Endothelial cell of hepatic sinusoid (primary cell): ENCODE results near the gene ACAD10.
"Not testable (repeated sequence)": the region's sequence is repeated elsewhere in the genome, so short reads cannot be mapped to it uniquely, and the experiment has no call there.

ENCODE experiments used
- in situ Hi-C: cut with HindIII; loops from 2 replicates; pipeline ENCODE4 v1.10.0; 2017; ENCODE audit warnings: low sequenced_read_pairs

ACAD10 gene

DNA sequence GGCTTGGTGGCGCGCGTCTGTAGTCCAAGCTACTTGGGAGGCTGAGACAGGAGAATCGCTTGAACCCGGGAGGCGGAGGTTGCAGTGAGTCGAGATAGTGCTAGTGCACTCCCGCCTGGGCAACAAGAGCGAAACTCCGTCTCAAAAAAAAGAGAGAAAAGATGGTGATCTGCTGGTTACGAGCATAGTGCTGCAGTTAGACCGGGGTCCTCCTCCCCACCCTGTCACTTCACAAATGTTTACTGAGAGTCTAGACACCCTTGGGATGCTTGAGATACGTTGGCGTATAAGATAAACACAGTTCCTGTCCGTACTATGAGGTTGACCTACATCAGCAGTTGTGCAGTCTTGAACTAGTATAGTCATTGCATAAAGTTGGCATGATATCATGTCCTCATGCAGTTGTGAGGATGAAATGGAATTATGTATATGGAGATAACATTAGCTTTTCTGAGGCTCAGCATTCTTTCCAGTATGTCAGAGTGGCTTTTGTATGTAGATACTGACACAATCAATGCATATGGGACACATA is 787 bp downstream of the ACAD10 start:
- in situ Hi-C loops = no loop called here

DNA sequence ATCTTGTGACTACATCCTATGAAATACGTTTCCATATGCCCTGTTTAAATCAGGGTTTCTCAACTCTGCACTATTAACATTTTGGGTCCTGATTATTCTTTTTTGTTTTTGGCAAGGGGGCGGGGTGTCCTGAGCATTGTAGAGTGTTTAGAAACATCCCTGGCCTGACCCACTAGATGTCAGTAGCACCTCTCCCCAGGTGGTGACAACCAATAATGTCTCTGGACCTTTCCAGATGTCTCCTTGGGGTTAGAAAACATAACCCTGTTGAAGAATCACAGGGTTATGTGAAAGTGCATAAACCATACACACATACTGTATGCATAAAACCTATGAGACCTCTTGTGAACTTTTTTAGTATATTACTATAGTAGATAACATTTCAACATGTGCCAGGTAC is 1.4 kb downstream of the ACAD10 start:
- in situ Hi-C loops = no loop called here

DNA sequence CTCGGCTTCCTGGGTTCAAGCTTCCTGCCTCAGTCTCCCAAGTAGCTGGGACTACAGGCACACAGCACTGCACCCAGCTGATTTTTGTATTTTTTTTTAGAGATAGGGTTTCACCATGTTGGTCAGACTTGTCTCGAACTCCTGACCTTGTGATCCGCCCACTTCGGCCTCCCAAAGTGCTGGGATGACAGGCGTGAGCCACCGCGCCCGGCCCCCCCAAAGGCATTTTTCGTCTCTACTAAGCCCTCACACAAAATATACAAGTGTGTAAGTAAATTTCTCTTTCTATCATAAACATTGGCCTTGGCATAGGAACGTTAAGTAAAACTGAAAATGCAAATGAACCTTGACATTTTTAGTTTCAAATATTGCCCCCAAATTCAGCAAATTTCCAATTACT is 2.1 kb downstream of the ACAD10 start:
- in situ Hi-C loops = no loop called here

DNA sequence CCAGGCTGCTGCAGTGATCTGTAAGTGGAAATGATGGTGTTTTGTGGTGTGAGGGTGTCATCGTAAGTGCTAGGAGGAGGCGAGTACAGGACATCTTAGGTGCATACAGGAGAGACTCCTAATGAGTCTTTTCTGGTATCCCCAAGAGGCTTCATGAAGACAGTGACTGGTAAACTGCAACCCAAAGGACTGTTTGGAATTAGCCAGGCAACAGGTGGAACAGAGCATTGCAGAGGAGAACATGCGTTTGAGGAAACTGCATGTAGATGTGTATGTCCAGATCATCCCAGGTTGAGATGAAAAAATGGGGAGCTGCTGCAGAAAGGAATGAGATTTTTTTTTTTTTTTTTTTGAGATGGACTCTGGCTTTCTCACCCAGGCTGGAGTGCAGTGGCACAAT is 5.4 kb downstream of the ACAD10 start:
- in situ Hi-C loops = no loop called here

DNA sequence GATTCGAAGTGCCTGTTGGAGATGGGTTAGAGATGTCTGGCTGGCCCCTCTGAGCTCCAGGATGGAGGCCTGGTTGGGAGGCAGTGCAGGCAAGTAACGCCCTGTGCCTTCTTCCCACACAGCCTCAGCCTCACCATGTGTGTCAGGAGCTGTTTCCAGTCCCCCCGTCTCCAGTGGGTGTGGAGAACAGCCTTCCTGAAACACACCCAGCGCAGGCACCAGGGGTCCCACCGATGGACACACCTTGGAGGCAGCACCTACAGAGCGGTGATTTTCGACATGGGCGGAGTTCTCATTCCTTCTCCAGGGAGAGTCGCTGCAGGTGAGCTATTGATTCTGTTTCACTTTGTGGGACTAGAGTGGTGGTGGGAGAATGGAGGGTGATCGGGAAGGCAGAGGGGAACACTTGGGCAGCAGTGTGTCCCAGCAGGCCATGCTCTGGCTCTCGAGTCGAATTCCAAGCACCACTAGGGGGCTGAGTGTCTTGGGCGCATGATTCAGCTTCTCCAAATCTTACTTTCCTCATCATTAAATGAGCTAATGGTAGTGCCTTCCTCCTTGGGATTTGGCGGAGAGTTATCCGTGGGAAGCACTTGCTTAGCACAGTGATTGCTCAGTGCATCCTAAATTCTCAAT is 6.8 kb downstream of the ACAD10 start:
- in situ Hi-C loops = no loop called here

DNA sequence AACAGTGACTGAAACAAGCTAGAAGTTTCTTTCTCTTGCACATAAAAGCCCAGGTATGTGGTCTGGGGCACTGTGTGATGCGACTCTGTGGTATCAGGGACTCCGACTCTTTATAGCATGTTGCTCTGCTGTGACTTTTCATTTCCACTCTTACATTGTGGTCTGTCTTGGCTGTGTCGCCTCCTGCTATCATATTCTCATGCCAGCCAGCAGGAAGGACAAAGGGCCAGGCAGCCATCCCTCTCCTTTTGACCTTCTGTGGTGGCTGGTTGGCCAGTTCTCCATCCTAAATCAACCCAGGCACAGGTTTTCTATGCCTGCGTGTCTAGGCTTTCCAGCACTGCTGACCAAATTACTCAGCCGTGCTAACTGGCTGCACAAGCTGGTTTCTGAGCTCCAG is 8.0 kb downstream of the ACAD10 start:
- in situ Hi-C loops = no loop called here

DNA sequence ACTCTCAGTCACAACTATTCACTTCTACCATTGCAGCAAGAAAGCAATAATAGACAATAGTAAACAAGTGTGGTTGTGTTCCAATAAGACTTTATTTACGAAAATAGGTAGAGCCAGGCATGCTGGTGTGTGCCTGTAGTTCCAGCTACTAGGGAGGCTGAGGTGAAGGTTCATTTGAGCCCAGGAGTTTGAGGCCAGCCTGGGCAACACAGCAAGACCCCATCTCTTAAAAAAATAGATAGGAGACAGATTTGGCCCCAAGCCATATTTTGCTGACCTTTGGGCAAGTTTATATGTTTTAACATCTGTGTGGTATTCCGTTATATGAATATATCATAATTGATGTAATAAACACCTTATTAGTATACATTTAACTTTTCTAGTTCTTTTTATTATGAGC is 14.1 kb downstream of the ACAD10 start:
- in situ Hi-C loops = loop anchor here (5.0 kb wide), 1 partner anchor 102 kb away; no protein-coding TSS in a partner anchor

DNA sequence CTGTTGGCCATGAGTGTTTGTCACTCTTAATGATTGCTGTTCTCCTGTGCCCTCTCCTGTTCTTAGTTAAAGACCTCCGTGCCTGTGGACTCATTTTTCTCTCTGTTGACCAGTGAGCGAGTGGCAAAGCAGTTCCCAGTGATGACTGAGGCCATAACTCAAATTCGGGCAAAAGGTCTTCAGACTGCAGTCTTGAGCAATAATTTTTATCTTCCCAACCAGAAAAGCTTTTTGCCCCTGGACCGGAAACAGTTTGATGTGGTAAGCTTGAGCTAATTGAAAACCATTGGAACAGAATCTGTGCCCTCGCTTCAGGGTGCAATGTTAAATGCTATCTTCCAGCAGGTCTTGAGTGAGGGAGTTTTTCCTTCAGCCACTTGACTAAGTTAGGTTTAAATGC is 19.8 kb downstream of the ACAD10 start:
- in situ Hi-C loops = no loop called here

DNA sequence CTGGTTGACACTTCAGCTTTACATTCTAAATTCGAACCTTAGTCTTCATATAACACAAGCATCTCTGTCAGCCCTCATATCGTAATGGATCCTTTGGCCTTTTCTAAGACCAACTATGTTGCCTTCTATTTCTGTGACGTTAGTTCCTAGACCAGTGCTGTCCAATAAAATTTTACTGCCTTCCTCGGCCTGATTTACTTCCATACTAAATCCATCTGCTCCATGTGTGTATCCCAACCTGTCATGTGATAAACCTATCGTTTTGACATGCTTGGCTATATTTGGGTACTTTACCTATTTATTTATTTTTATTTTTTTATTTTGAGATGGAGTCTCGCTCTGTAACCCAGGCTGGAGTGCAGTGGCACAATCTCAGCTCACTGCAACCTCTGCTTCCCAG is 20.3 kb downstream of the ACAD10 start:
- in situ Hi-C loops = no loop called here

DNA sequence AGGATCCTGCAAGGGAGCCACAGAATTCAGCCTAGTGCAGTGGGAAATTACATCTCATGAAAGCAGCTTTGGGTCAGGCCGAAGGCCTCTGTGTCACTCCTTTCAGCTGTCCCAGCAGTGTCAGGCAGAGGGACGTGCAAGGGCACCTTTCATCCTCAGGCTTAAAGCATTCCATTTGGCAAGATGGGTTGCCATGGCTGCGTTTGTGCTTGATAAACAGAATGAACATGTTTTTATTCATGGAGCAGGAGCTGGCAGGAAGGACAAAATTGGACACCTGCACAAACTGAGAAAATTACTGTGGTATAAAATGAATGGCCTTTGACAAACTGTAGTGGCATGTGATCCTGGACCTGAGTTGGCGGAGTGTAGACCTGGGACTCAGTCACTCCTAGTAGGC is 29.4 kb downstream of the ACAD10 start:
- in situ Hi-C loops = no loop called here

DNA sequence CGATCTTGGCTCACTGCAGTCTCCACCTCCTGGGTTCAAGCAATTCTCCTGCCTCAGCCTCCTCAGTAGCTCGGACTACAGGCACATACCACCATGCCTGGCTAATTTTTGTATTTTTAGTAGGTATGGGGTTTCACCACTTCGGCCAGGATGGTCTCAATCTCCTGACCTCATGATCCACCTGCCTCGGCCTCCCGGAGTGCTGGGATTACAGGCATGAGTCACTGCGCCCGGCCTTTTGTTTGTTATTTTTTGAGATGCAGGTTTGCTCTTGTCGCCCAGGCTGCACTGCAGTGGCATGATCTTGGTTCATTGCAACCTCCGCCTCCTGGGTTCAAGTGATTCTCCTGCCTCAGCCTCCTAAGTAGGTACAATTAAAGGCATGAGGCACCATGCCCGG is 33.5 kb downstream of the ACAD10 start:
- in situ Hi-C loops = not testable (repeated sequence)

DNA sequence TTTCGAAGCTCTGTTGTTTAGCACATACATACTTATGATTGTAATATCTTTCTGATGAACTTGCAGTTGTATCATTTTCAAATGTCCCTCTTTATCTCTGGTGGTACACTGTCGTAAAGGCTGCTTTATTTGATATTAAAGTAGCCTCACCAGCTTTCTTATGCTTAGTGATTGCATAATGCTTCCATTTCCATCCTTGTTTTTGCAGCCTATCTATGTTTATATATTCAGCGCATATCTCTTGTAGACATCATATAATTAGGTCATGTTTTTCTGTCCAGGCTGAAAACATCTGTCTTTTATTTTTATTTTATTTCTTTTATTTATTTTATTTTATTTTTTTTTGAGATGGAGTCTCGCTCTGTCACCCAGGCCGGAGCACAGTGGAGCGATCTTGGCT is 34.6 kb downstream of the ACAD10 start:
- in situ Hi-C loops = no loop called here

DNA sequence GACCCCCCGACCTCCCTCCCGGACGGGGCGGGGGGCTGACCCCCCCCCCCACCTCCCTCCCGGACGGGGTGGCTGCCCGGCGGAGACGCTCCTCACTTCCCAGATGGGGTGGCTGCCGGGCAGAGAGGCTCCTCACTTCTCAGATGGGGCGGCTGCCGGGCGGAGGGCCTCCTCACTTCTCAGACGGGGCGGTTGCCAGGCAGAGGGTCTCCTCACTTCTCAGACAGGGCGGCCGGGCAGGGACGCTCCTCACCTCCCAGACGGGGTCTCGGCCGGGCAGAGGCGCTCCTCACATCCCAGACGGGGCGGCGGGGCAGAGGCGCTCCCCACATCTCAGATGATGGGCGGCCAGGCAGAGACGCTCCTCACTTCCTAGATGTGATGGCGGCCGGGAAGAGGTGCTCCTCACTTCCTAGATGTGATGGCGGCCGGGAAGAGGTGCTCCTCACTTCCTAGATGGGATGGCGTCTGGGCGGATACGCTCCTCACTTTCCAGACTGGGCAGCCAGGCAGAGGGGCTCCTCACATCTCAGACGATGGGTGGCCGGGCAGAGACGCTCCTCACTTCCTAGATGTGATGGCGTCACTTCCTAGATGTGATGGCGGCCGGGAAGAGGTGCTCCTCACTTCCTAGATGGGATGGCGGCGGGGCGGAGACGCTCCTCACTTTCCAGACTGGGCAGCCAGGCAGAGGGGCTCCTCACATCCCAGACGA is 38.0 kb downstream of the ACAD10 start:
- in situ Hi-C loops = not testable (repeated sequence)

DNA sequence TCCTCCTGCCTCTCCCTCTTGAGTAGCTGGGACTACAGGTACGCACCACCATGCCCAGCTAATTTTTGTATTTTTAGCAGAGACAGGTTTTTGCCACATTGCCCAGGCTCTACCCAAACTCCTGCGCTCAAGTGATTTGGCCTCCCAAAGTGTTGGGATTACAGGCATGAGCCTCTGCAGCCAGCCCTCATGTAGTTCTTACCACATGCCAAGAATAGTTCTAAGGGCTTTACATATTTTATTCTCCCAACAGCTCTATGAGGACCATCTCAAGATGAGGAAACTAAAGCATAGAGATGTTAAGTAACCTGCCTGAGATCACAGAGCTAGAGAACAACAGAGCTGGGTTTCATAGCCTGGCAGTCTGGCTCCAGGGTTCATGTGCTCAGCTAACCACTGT is 42.9 kb downstream of the ACAD10 start:
- in situ Hi-C loops = no loop called here

DNA sequence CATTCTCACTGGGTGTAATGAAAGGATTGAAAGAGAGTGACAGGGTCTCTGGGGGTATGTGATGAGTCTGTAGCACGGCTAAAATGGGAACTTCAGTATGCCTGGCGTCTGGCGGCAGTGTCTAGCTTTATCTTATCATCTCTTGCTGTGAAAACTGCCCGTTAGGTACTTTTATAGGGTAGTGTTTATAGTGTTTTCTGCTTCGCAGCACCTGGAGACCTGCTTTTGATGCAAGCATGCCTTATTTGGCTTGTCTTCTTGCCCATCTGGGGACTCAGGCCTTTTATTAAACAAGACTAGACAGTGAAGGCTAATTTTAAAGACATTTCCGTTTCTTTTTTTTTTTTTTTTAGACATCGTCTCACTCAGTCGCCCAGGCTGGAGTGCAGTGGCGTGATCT is 44.6 kb downstream of the ACAD10 start:
- in situ Hi-C loops = no loop called here

DNA sequence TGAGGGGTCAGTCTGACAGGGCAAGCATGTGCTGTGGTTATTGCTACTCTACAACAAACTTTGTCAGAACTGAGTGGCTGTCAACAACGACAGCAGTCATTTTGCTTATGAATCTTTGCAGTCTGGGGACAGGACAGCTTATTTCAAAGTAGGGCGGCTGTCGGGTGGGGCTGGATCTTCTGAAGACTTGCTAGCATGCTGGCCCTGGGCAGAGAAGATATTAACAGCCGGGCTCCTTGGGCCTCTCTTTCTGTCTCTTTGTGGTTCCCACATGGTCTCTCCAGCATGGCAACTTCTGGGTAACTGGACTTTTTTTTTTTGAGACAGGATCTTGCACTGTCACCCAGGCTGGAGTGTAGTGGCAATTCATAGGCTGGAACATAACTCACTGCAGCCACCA is 46.9 kb downstream of the ACAD10 start:
- in situ Hi-C loops = no loop called here

DNA sequence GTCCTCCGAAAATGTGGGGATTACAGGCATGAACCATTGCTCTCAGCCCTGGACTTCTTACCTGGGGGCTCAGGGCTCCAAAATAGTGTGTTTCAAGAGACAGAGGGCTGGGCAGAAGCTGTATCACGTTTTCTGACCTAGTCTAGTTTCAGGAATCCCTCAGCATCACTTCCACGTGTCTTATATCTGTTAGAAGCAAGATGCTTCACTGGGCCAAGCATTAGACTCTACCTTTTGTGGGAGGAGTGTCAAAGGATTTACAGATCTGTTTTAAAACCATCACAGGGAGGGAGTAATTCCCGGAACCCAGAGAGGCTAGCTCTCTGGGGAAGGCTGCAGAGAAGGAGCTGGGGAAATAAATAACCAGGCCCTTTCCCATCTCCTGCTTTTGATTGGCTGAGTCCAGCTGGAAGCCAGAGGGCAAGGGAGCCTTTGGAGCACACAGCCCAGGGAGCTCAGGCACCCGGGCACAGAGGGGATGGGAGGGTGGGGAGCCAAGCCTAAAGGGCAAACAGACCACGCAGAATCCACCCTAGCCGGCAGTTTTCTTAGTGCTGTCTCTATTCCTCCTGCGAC is 47.6 kb downstream of the ACAD10 start:
- in situ Hi-C loops = no loop called here

DNA sequence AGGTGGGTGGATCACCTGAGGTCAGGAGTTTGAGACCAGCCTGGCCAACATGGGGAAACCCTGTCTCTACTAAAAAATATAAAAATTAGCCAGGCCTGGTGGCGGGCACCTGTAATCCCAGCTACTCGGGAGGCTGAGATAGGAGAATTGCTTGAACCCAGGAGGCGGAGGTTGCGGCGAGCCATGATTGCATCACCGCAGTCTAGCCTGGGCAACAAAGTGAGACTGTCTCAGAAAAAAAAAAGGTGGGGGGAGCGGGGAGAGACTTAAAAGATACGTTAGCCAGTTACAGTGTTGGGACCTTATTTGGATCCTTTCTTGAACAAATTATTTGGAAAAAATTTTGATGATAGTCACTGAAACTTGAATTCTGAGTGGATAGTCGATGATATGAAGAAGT is 53.7 kb downstream of the ACAD10 start:
- in situ Hi-C loops = not testable (repeated sequence)

DNA sequence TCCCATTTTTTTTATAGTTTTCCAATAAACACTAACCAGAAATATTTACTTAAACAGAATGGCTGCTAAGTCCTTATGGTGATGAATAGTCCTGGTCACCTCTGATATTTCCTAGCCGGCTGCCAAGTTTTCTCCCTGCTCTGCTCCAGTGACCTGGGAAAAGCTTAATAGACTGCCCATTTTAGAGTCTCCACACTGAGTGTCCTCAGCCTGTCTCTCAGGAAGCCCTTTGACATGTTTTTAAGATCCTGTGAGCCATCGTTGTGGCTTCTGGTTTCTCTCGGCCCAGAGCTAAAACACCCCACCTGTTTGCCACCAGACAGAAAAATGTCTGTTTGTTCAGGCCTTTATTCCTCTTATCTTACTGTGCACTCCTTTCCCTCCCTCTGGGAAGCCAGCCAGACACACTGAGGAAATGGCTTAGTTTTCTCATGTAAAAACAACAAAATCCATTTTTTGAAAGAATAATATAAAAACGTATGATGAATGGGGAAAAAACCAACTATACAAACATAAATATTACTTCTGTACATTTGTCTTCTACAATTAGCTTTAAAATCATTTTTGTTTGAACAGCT is 55.5 kb downstream of the ACAD10 start:
- in situ Hi-C loops = loop anchor here (5.0 kb wide), 2 partner anchors 56 to 59 kb away; no protein-coding TSS in a partner anchor

DNA sequence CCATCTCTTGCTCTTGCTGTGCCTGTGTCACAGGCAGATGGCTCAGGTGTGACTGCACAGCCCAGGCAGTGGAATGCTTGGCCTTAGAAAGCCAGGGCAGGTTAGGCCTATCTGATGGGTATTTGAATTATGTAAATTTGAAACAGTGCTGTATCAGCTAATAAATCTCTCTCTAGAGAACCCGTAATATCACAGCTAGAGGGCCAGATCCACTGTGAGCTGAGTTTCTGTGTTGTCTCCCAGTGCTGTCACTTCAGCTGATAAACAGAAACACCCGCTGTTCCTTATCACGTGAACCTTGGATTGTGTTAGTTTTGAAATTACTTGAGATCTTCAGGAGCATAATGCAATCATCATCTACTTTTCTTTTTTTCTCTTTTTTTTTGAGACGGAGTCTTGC is 59.4 kb downstream of the ACAD10 start:
- in situ Hi-C loops = no loop called here

DNA sequence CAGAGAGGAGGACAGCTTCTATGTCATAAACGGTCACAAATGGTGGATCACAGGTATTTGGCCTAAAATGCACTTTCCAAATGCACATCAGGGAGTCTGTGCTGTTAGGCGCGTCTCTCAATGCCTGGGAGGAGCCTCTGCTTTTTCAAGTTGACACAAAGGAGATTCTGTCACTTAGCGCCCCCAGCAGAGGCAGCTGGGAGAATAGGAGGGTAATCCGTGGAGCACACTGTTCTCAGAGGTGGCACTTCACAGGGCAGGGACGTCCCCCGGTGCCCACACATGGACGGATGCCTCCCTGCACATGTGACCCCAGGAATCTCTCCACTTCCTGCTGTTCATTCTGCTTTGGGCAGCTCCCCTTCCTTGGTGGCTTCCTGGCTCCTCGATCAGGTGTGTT is 61.5 kb downstream of the ACAD10 start:
- in situ Hi-C loops = no loop called here

DNA sequence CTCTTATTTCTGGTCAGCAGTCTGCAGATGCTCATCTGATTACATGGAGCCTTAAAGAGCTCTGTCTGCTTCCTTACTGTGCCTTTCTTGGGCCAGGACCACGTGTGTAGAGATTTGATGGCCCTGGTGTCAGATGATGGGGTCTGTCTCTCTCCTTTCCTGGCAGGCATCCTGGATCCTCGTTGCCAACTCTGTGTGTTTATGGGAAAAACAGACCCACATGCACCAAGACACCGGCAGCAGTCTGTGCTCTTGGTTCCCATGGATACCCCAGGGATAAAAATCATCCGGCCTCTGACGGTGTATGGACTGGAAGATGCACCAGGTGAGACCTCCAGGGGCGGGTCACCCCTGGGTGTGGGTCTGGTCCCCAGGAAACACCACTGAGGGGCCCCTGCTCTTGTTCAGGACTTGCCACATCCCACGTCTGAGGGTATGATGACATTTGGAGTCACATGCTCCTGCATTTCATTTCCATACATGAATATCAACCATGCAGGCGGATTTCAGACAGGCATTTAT is 62.4 kb downstream of the ACAD10 start:
- in situ Hi-C loops = no loop called here
